HEK293 (cell line): ENCODE results near the gene VPS37C.

ENCODE experiments used
- CTCF ChIA-PET: fragments of 350-600 bp; formaldehyde crosslinking; extraction: SDS; loops from one replicate; lab custom pipeline; 2021; ENCODE audit warnings: antibody characterized with exemption; lab: Yijun Ruan, JAX
- POLR2A ChIA-PET: fragments of 300-600 bp; formaldehyde crosslinking; extraction: SDS; loops from one replicate; lab custom pipeline; 2020; ENCODE audit warnings: antibody characterized with exemption, inconsistent platforms; lab: Yijun Ruan, JAX
- H3K27ac ChIP-seq: fragments of 200-500 bp; sonication (Bioruptor generic); 2 replicates; pipeline ENCODE4 v1.5.1; 2014; ENCODE audit warnings: low read depth, low read length, control low read depth, inconsistent platforms; ENCODE audit errors: extremely low read depth
- H3K36me3 ChIP-seq, 2 experiments: fragments of 200-500 bp in 1 of 2; sonication (Bioruptor generic) in 1 of 2; 1 replicate in 1 of 2; 2 replicates in 1 of 2; pipeline ENCODE4 v1.5.1; 2014 to 2017; ENCODE audit warnings: inconsistent platforms in 2 of 2, low read length in 2 of 2; ENCODE audit not compliant: control insufficient read depth in 2 of 2, insufficient read depth in 1 of 2
- H3K4me1 ChIP-seq: fragments of 200-500 bp; sonication (Bioruptor generic); 2 replicates; pipeline ENCODE4 v1.5.1; 2014; ENCODE audit warnings: mild to moderate bottlenecking, low read length, inconsistent platforms; ENCODE audit not compliant: control insufficient read depth, insufficient read depth
- H3K4me3 ChIP-seq: 2 replicates; pipeline ENCODE4 v1.5.1; 2011; ENCODE audit warnings: low read depth, mild to moderate bottlenecking, control low read depth, low read length, moderate library complexity
- H3K9me3 ChIP-seq: fragments of 200-500 bp; sonication (Bioruptor generic); 2 replicates; pipeline ENCODE4 v1.5.1; 2014; ENCODE audit warnings: low read depth, low read length, inconsistent platforms; ENCODE audit not compliant: control insufficient read depth, insufficient read depth
- HOXA7 ChIP-seq: sonication (generic); formaldehyde crosslinking; IDR thresholded peaks from 2 replicates; pipeline ENCODE4 v1.8.1; 2022; ENCODE audit warnings: missing genetic modification reagents, borderline replicate concordance
- KLF17 ChIP-seq: fragments of 450-650 bp; formaldehyde crosslinking; IDR thresholded peaks from 2 replicates; pipeline ENCODE4 v1.5.1; 2016; ENCODE audit warnings: missing biosample characterization, missing genetic modification characterization
- KLF8 ChIP-seq: fragments of 450-650 bp; formaldehyde crosslinking; IDR thresholded peaks from 2 replicates; pipeline ENCODE4 v1.5.1; 2016; ENCODE audit warnings: missing biosample characterization, missing genetic modification characterization
- KLF9 ChIP-seq: fragments of 450-650 bp; formaldehyde crosslinking; IDR thresholded peaks from 2 replicates; pipeline ENCODE4 v1.5.1; 2016; ENCODE audit warnings: missing biosample characterization, missing genetic modification characterization, low read depth
- MYNN ChIP-seq: fragments of 450-650 bp; formaldehyde crosslinking; IDR thresholded peaks from 2 replicates; pipeline ENCODE4 v1.5.1; 2016; ENCODE audit warnings: missing biosample characterization, missing genetic modification characterization, borderline replicate concordance
- PRDM1 ChIP-seq: fragments of 450-650 bp; formaldehyde crosslinking; IDR thresholded peaks from 2 replicates; pipeline ENCODE4; 2016; ENCODE audit warnings: missing biosample characterization, missing genetic modification characterization
- PRDM4 ChIP-seq: fragments of 450-650 bp; formaldehyde crosslinking; IDR thresholded peaks from 2 replicates; pipeline ENCODE4 v1.5.1; 2017; ENCODE audit warnings: missing biosample characterization, missing genetic modification characterization
- RBAK ChIP-seq: fragments of 450-650 bp; formaldehyde crosslinking; IDR thresholded peaks from 2 replicates; pipeline ENCODE4 v1.5.1; 2016; ENCODE audit warnings: missing biosample characterization, missing genetic modification characterization
- SP3 ChIP-seq: fragments of 450-650 bp; formaldehyde crosslinking; IDR thresholded peaks from 2 replicates; pipeline ENCODE4 v1.5.1; 2016; ENCODE audit warnings: missing biosample characterization, missing genetic modification characterization
- WT1 ChIP-seq: fragments of 450-650 bp; formaldehyde crosslinking; IDR thresholded peaks from 2 replicates; pipeline ENCODE4 v1.5.1; 2016; ENCODE audit warnings: missing biosample characterization, missing genetic modification characterization
- YY2 ChIP-seq: fragments of 450-650 bp; formaldehyde crosslinking; IDR thresholded peaks from 2 replicates; pipeline ENCODE4 v1.5.1; 2016; ENCODE audit warnings: missing biosample characterization, missing genetic modification characterization
- ZBTB21 ChIP-seq: fragments of 450-650 bp; formaldehyde crosslinking; IDR thresholded peaks from 2 replicates; pipeline ENCODE4 v1.5.1; 2017; ENCODE audit warnings: missing biosample characterization, missing genetic modification characterization
- ZFP69B ChIP-seq: fragments of 450-650 bp; formaldehyde crosslinking; IDR thresholded peaks from 2 replicates; pipeline ENCODE4 v1.5.1; 2016; ENCODE audit warnings: missing biosample characterization, missing genetic modification characterization
- ZNF155 ChIP-seq: fragments of 450-650 bp; formaldehyde crosslinking; IDR thresholded peaks from 2 replicates; pipeline ENCODE4 v1.5.1; 2016; ENCODE audit warnings: missing biosample characterization, missing genetic modification characterization
- ZNF169 ChIP-seq: fragments of 450-650 bp; formaldehyde crosslinking; IDR thresholded peaks from 2 replicates; pipeline ENCODE4 v1.5.1; 2016; ENCODE audit warnings: missing biosample characterization, missing genetic modification characterization
- ZNF292 ChIP-seq: fragments of 450-650 bp; formaldehyde crosslinking; IDR thresholded peaks from 2 replicates; pipeline ENCODE4 v1.5.1; 2016; ENCODE audit warnings: low read depth, missing biosample characterization, missing genetic modification characterization, borderline replicate concordance
- ZNF37A ChIP-seq: fragments of 450-650 bp; IDR thresholded peaks from 2 replicates; pipeline ENCODE4 v1.5.1; 2018; ENCODE audit warnings: missing biosample characterization, missing genetic modification characterization
- ZNF544 ChIP-seq: fragments of 450-650 bp; formaldehyde crosslinking; IDR thresholded peaks from 2 replicates; pipeline ENCODE4 v1.5.0; 2017; ENCODE audit warnings: missing biosample characterization, missing genetic modification characterization
- ZNF776 ChIP-seq: fragments of 450-650 bp; formaldehyde crosslinking; IDR thresholded peaks from 2 replicates; pipeline ENCODE4 v1.5.0; 2017; ENCODE audit warnings: missing biosample characterization, missing genetic modification characterization, borderline replicate concordance
- ZXDB ChIP-seq: fragments of 450-650 bp; formaldehyde crosslinking; IDR thresholded peaks from 2 replicates; pipeline ENCODE4 v1.5.1; 2016; ENCODE audit warnings: missing biosample characterization, missing genetic modification characterization

Gene VPS37C

GRCh38 chr11:61090982-61091372 is 70.2 kb downstream of the VPS37C start:
- POLR2A ChIA-PET: no interaction called here
- H3K27ac ChIP-seq: no peak overlapping the region
- CTCF ChIA-PET: interaction anchor here (1.1 kb wide), 1 partner anchor 37 kb away, joined by 3 read pairs; no protein-coding TSS in a partner anchor
- no peak overlapping the region for H3K4me3 ChIP-seq
- no peaks in the 10 kb centered on the region for H3K4me1 ChIP-seq
- no peak for TF ChIP-seq ZNF776 (tag by site-specific recombination)
- H3K9me3 ChIP-seq: no peaks in the 10 kb centered on the region
- no peaks in the 10 kb centered on the region for H3K36me3 ChIP-seq

- no peak overlapping the region for H3K27ac ChIP-seq
- H3K4me1 ChIP-seq: no peaks in the 10 kb centered on the region
- TF ChIP-seq ZNF37A (tag by site-specific recombination) (no peak), ZNF155 (tag by site-specific recombination) (no peak), WT1 (tag by site-specific recombination) (no peak), YY2 (tag by site-specific recombination) (no peak), HOXA7 (CRISPR knock-in tag) (no peak)
- TF ChIP-seq, all 188 proteins: peak for 0
- Histone ChIP-seq H3K9me3 (no peaks in the 10 kb centered on the region), H3K36me3 (no peaks in the 10 kb centered on the region), H3K4me3 (no peak overlapping the region)
- CTCF ChIA-PET: interaction anchor here (1.1 kb wide), 1 partner anchor 38 kb away, joined by 3 read pairs; no protein-coding TSS in a partner anchor
- POLR2A ChIA-PET: no interaction called here
Observed at GRCh38 chr11:61090521-61090920, 70.7 kb downstream of the VPS37C start.

- TF ChIP-seq KLF9: no peak
- TF ChIP-seq SP3 (tag by site-specific recombination): no peak
- no peak for TF ChIP-seq PRDM4 (tag by site-specific recombination)
- TF ChIP-seq RBAK (tag by site-specific recombination): no peak
- no peak for TF ChIP-seq PRDM1
- no peak for TF ChIP-seq ZNF544 (tag by site-specific recombination)
- TF ChIP-seq ZXDB (tag by site-specific recombination): no peak
- no peak for TF ChIP-seq ZBTB21 (tag by site-specific recombination)
- TF ChIP-seq ZNF292 (tag by site-specific recombination): no peak
- TF ChIP-seq ZNF169 (tag by site-specific recombination): no peak
- TF ChIP-seq MYNN (tag by site-specific recombination): no peak
- TF ChIP-seq ZFP69B (tag by site-specific recombination): no peak
- no peak for TF ChIP-seq KLF8 (tag by site-specific recombination)
- TF ChIP-seq KLF17 (tag by site-specific recombination): no peak
- no peaks in the 10 kb centered on the region for H3K9me3 ChIP-seq
- no peaks in the 10 kb centered on the region for H3K4me1 ChIP-seq
- H3K36me3 ChIP-seq: no peaks in the 10 kb centered on the region
- no peak overlapping the region for H3K4me3 ChIP-seq
- POLR2A ChIA-PET: no interaction called here
- no peak overlapping the region for H3K27ac ChIP-seq
- CTCF ChIA-PET: interaction anchor here (0.6 to 1.1 kb wide), 2 partner anchors 38 to 43 kb away, joined by 3 read pairs; no protein-coding TSS in a partner anchor
Observed at GRCh38 chr11:61089806-61090491, 71.3 kb downstream of the VPS37C start.
